ENCODE measurements around the gene RRAS2. TPM values are rescaled to one million over a fixed set of nuclear protein-coding genes. Genes with fewer than 3 reads are reported as not detected.

RRAS2 gene
- total and polyA plus RNA-seq, 9 of the 15 experiments (the other 6 are each of a cell fraction or from before 2014, with no cell fraction given): 9.4 to 47.5 (median 37.6) TPM

- 11% methylated on average over 1 of the region's 1 CpG for WGBS (ENCODE audit: insufficient coverage, low coverage, missing lambda C conversion rate)
- intact Hi-C loops (cut with micrococcal nuclease) (no loop called here), in situ Hi-C loops (cut with MboI) (no loop called here)
- no peaks in the 10 kb centered on the region for H3K36me3 ChIP-seq (ENCODE audit: control insufficient read depth, insufficient read depth, low read length)
- CTCF ChIA-PET (ENCODE audit: low intra/inter-chr PET ratio): no interaction called here
- POLR2A ChIA-PET: interaction anchor here (1.1 kb wide), 1 partner anchor 11 kb away, joined by 4 read pairs; no protein-coding TSS in a partner anchor
- H3K4me3 ChIP-seq: no peak overlapping the region
- H3K9me1 ChIP-seq (ENCODE audit: control insufficient read depth, insufficient read depth, low read length): no peaks in the 10 kb centered on the region
- H3K79me2 ChIP-seq (ENCODE audit: control insufficient read depth, insufficient read depth, low read length): peaks cover 75% of the 10 kb centered on the region
- TF ChIP-seq ZNF316 (IDR thresholded peaks at IDR 0.05): peak; percentile 95
- TF ChIP-seq SMARCA5 (IDR thresholded peaks at IDR 0.05): no peak
- TF ChIP-seq MAFK (IDR thresholded peaks at IDR 0.05; ENCODE audit: low read length): peak; percentile 53; the same call in 1 of the 2 replicates
- TF ChIP-seq CREB5 (CRISPR knock-in tag; IDR thresholded peaks at IDR 0.05): no peak
- peak; percentile 61 for TF ChIP-seq MAFG (tag; conservative IDR thresholded peaks at IDR 0.05)
- TF ChIP-seq MAFF (IDR thresholded peaks at IDR 0.05; ENCODE audit: low read length): peak; percentile 57; the same call in 1 of the 2 replicates
- TF ChIP-seq C11orf30 (IDR thresholded peaks at IDR 0.05; ENCODE audit: low read depth): peak; percentile 86
- TF ChIP-seq IRF9 (tag; IDR thresholded peaks at IDR 0.05): no peak
- no peak for TF ChIP-seq HMG20B (CRISPR knock-in tag; IDR thresholded peaks at IDR 0.05)
- H3K9me3 ChIP-seq (replicated peaks; ENCODE audit: control insufficient read depth, insufficient read depth, low read depth, low read length): peaks cover 3% of the 10 kb centered on the region
- no peak for ATAC-seq
- H3K4me1 ChIP-seq (replicated peaks in 1 of 2; ENCODE audit: control insufficient read depth in 2 of 2, insufficient read depth in 2 of 2, low read length in 2 of 2): no peaks in the 10 kb centered on the region; a peak in 1 of 5 replicates
- no peak for FAIRE-seq
- no peak overlapping the region for H3K27ac ChIP-seq (ENCODE audit: extremely low read depth, low read depth, low read length)
- H4K20me1 ChIP-seq (replicated peaks; ENCODE audit: control insufficient read depth, insufficient read depth, low read length): no peaks in the 10 kb centered on the region
- no peak overlapping the region for H2AFZ ChIP-seq (ENCODE audit: low read depth, low read length)
- H3K27me3 ChIP-seq (ENCODE audit: control insufficient read depth in 2 of 2, insufficient read depth in 2 of 2, low read length in 2 of 2): no peaks in the 10 kb centered on the region
- no TSS peak for BruUV-seq (replicated peaks)
- no peak overlapping the region for H3K9ac ChIP-seq (ENCODE audit: insufficient read depth in 1 of 2, low read depth in 2 of 2, low read length in 2 of 2)
- DNase-seq (ENCODE audit: extremely low read depth in 1 of 4, low spot score in 3 of 4): no peak
- no peak overlapping the region for H3K4me2 ChIP-seq (ENCODE audit: insufficient read depth, low read length)
Measured at GRCh38 chr11:14334192-14334591, 24.8 kb downstream of the RRAS2 start.
